ENCODE results near the gene ICE2.
"Not testable (repeated sequence)": the region's sequence is repeated elsewhere in the genome, so short reads cannot be mapped to it uniquely, and the experiment has no call there.

The ICE2 gene

GRCh38 chr15:60442763-60443162 lies 36.2 kb downstream of the ICE2 start:
- DNase-seq (ENCODE audit: low read depth): no peak

- no peak for DNase-seq (ENCODE audit: low read depth)
Observed at GRCh38 chr15:60442031-60442650, 36.8 kb downstream of the ICE2 start.

- DNase-seq (ENCODE audit: low read depth): no peak
Observed at GRCh38 chr15:60441331-60441730, 37.6 kb downstream of the ICE2 start.

GRCh38 chr15:60438646-60439045 lies 40.3 kb downstream of the ICE2 start:
- no peak for DNase-seq (ENCODE audit: low read depth)

- DNase-seq (ENCODE audit: low read depth): no peak
Observed at GRCh38 chr15:60428935-60429334, 50.0 kb downstream of the ICE2 start.

- DNase-seq (ENCODE audit: low read depth): peak; percentile 78
Observed at GRCh38 chr15:60426870-60427508, 52.0 kb downstream of the ICE2 start.

- DNase-seq (ENCODE audit: low read depth): no peak
Observed at GRCh38 chr15:60425461-60425860, 53.5 kb downstream of the ICE2 start.

- DNase-seq (ENCODE audit: low read depth): no peak
Observed at GRCh38 chr15:60424006-60424405, 54.9 kb downstream of the ICE2 start.

GRCh38 chr15:60423537-60423936 lies 55.4 kb downstream of the ICE2 start:
- peak; percentile 84 for DNase-seq (ENCODE audit: low read depth)

GRCh38 chr15:60421544-60421943 lies 57.4 kb downstream of the ICE2 start:
- DNase-seq (ENCODE audit: low read depth): no peak

GRCh38 chr15:60420203-60420716 lies 58.7 kb downstream of the ICE2 start:
- DNase-seq (ENCODE audit: low read depth): no peak

- DNase-seq (ENCODE audit: low read depth): no peak
Observed at GRCh38 chr15:60419753-60420152, 59.2 kb downstream of the ICE2 start.

- DNase-seq (ENCODE audit: low read depth): no peak
Observed at GRCh38 chr15:60418096-60418495, 60.8 kb downstream of the ICE2 start.

GRCh38 chr15:60417112-60417511 lies 61.8 kb downstream of the ICE2 start:
- no peak for DNase-seq (ENCODE audit: low read depth)

GRCh38 chr15:60416484-60416883 lies 62.5 kb downstream of the ICE2 start:
- no peak for DNase-seq (ENCODE audit: low read depth)

GRCh38 chr15:60414016-60414682 lies 64.8 kb downstream of the ICE2 start:
- no peak for DNase-seq (ENCODE audit: low read depth)

- no peak for DNase-seq (ENCODE audit: low read depth)
Observed at GRCh38 chr15:60413231-60413824, 65.6 kb downstream of the ICE2 start.

GRCh38 chr15:60412807-60413206 lies 66.1 kb downstream of the ICE2 start:
- DNase-seq (ENCODE audit: low read depth): not testable (repeated sequence)

GRCh38 chr15:60411774-60412425 lies 67.0 kb downstream of the ICE2 start:
- DNase-seq (ENCODE audit: low read depth): no peak

GRCh38 chr15:60410350-60410749 lies 68.6 kb downstream of the ICE2 start:
- not testable (repeated sequence) for DNase-seq (ENCODE audit: low read depth)

GRCh38 chr15:60408463-60408981 lies 70.4 kb downstream of the ICE2 start:
- DNase-seq (ENCODE audit: low read depth): peak; percentile 73

- peak; percentile 70 for DNase-seq (ENCODE audit: low read depth)
Observed at GRCh38 chr15:60407415-60407805, 71.5 kb downstream of the ICE2 start.
